H9 (cell line): ENCODE measurements around the gene MYH9. TPM values are rescaled to one million over a fixed set of nuclear protein-coding genes. Genes with fewer than 3 reads are reported as not detected.

Experiments
- DNase-seq: peaks from one replicate; pipeline ENCODE4 v3.0.0-alpha.2; 2017
- H2AFZ ChIP-seq: one replicate; pipeline ENCODE4 v1.6.1; 2013; ENCODE audit warnings: mild to moderate bottlenecking, low read length, control low read depth, moderate library complexity
- H2AK5ac ChIP-seq: 2 replicates; pipeline ENCODE4 v1.6.1; 2013; ENCODE audit warnings: low read length, control low read depth, mixed read lengths; ENCODE audit not compliant: insufficient read length
- H2BK120ac ChIP-seq: one replicate; pipeline ENCODE4 v1.6.1; 2013; ENCODE audit warnings: low read depth, mild to moderate bottlenecking, low read length, control low read depth, inconsistent platforms; ENCODE audit not compliant: poor library complexity, severe bottlenecking
- H2BK12ac ChIP-seq: 2 replicates; pipeline ENCODE4 v1.6.1; 2013; ENCODE audit warnings: low read length, control low read depth, mixed read lengths, low read depth; ENCODE audit not compliant: insufficient read length
- H2BK15ac ChIP-seq: 2 replicates; pipeline ENCODE4 v1.6.1; 2013; ENCODE audit warnings: low read depth, low read length, control low read depth
- H2BK20ac ChIP-seq: one replicate; pipeline ENCODE4 v1.6.1; 2013; ENCODE audit warnings: low read depth, mild to moderate bottlenecking, low read length, control low read depth, inconsistent platforms; ENCODE audit not compliant: poor library complexity, severe bottlenecking
- H2BK5ac ChIP-seq: 2 replicates; pipeline ENCODE4 v1.6.1; 2013; ENCODE audit warnings: low read length, control low read depth, mixed read lengths; ENCODE audit not compliant: insufficient read length
- H3K14ac ChIP-seq: 2 replicates; pipeline ENCODE4 v1.6.1; 2013; ENCODE audit warnings: low read length, control low read depth; ENCODE audit not compliant: insufficient read depth
- H3K18ac ChIP-seq: 2 replicates; pipeline ENCODE4 v1.6.1; 2013; ENCODE audit warnings: low read depth, mild to moderate bottlenecking, mixed read lengths, low read length, control low read depth; ENCODE audit not compliant: insufficient read length
- H3K23ac ChIP-seq: 2 replicates; pipeline ENCODE4 v1.6.1; 2013; ENCODE audit warnings: low read length, control low read depth, mixed read lengths, low read depth; ENCODE audit not compliant: insufficient read length
- H3K23me2 ChIP-seq: 2 replicates; pipeline ENCODE4 v1.6.1; 2013; ENCODE audit warnings: low read depth, mild to moderate bottlenecking, mixed read lengths, low read length, control low read depth; ENCODE audit not compliant: insufficient read length, poor library complexity, severe bottlenecking
- H3K27ac ChIP-seq: 2 replicates; pipeline ENCODE4 v1.5.1; 2013; ENCODE audit warnings: low read length, control low read depth, mixed read lengths, low read depth; ENCODE audit not compliant: insufficient read length
- H3K27me3 ChIP-seq: 2 replicates; pipeline ENCODE4 v1.6.1; 2013; ENCODE audit warnings: low read length, control low read depth, inconsistent platforms; ENCODE audit not compliant: insufficient read depth
- H3K4ac ChIP-seq: 2 replicates; pipeline ENCODE4 v1.6.1; 2013; ENCODE audit warnings: low read depth, mild to moderate bottlenecking, control low read depth, inconsistent platforms, low read length, moderate library complexity
- H3K4me1 ChIP-seq: 2 replicates; pipeline ENCODE4 v1.6.1; 2013; ENCODE audit warnings: low read length, control low read depth, inconsistent platforms; ENCODE audit not compliant: insufficient read depth
- H3K4me2 ChIP-seq: 2 replicates; pipeline ENCODE4 v1.6.1; 2013; ENCODE audit warnings: low read length, control low read depth, mixed read lengths; ENCODE audit not compliant: insufficient read length, insufficient read depth
- H3K56ac ChIP-seq: 2 replicates; pipeline ENCODE4 v1.6.1; 2013; ENCODE audit warnings: low read depth, mild to moderate bottlenecking, mixed read lengths, low read length, control low read depth; ENCODE audit not compliant: insufficient read length
- H3K79me1 ChIP-seq: 2 replicates; pipeline ENCODE4 v1.6.1; 2013; ENCODE audit warnings: low read depth, mild to moderate bottlenecking, moderate library complexity, low read length, control low read depth, inconsistent platforms; ENCODE audit not compliant: insufficient read depth, poor library complexity, severe bottlenecking
- H3K79me2 ChIP-seq: 2 replicates; pipeline ENCODE4 v1.6.1; 2013; ENCODE audit warnings: low read length, control low read depth, inconsistent platforms; ENCODE audit not compliant: insufficient read depth
- H3K9ac ChIP-seq: 2 replicates; pipeline ENCODE4 v1.6.1; 2013; ENCODE audit warnings: low read length, control low read depth, mixed read lengths; ENCODE audit not compliant: insufficient read length; ENCODE audit errors: extremely low read depth
- H3K9me3 ChIP-seq: one replicate; pipeline ENCODE4 v1.6.1; 2013; ENCODE audit warnings: low read depth, low read length, inconsistent platforms; ENCODE audit not compliant: control insufficient read depth
- H3T11ph ChIP-seq: one replicate; pipeline ENCODE4 v1.6.1; 2013; ENCODE audit warnings: mild to moderate bottlenecking, low read length, control low read depth, inconsistent platforms
- H4K20me1 ChIP-seq: one replicate; pipeline ENCODE4 v1.6.1; 2013; ENCODE audit not compliant: control insufficient read depth, insufficient read length, insufficient read depth
- H4K5ac ChIP-seq: 2 replicates; pipeline ENCODE4 v1.6.1; 2013; ENCODE audit warnings: low read depth, mild to moderate bottlenecking, mixed read lengths, low read length, control low read depth; ENCODE audit not compliant: insufficient read length
- H4K8ac ChIP-seq: replicated peaks from 2 replicates; pipeline ENCODE4 v1.6.1; 2013; ENCODE audit warnings: low read length, control low read depth, mixed read lengths, low read depth; ENCODE audit not compliant: insufficient read length
- H4K91ac ChIP-seq: 2 replicates; pipeline ENCODE4 v1.6.1; 2013; ENCODE audit warnings: low read depth, mild to moderate bottlenecking, moderate library complexity, mixed read lengths, low read length, control low read depth; ENCODE audit not compliant: insufficient read length
- H3K27ac Mint-ChIP-seq, 3 experiments: 2 replicates in 2 of 3; 3 replicates in 1 of 3; pipeline ENCODE4 v1.8.0; 2020 to 2021; ENCODE audit warnings: mixed read lengths in 3 of 3, mild to moderate bottlenecking in 1 of 3, moderate library complexity in 1 of 3
- H3K27me3 Mint-ChIP-seq: 2 replicates; pipeline ENCODE4 v1.8.0; 2021; ENCODE audit warnings: low read depth, mild to moderate bottlenecking, moderate library complexity, mixed read lengths
- H3K36me3 Mint-ChIP-seq, 3 experiments: 2 replicates in 2 of 3; 3 replicates in 1 of 3; pipeline ENCODE4 v1.8.0; 2020 to 2021; ENCODE audit warnings: low read depth in 3 of 3, mixed read lengths in 3 of 3; ENCODE audit not compliant: insufficient read depth in 1 of 3
- H3K4me1 Mint-ChIP-seq, 2 experiments: 2 replicates each; pipeline ENCODE4 v1.8.0; 2020; ENCODE audit warnings: mixed read lengths in 2 of 2
- H3K4me3 Mint-ChIP-seq, 2 experiments: 2 replicates in 1 of 2; 3 replicates in 1 of 2; pipeline ENCODE4 v1.8.0; 2020 to 2021; ENCODE audit warnings: mild to moderate bottlenecking in 2 of 2, mixed read lengths in 2 of 2, moderate library complexity in 1 of 2
- H3K9me3 Mint-ChIP-seq, 2 experiments: 2 replicates in 1 of 2; 3 replicates in 1 of 2; pipeline ENCODE4 v1.8.0; 2020; ENCODE audit warnings: mild to moderate bottlenecking in 2 of 2, mixed read lengths in 2 of 2, moderate library complexity in 1 of 2
- WGBS: extraction: QIAGEN DNeasy Blood & Tissue Kit; methylation state at CpG from one replicate; pipeline ENCODE4 v1.1.7; 2013; ENCODE audit warnings: missing lambda C conversion rate, low lambda C conversion rate, mixed read lengths; ENCODE audit not compliant: insufficient read length; ENCODE audit errors: extremely low coverage; 5-methylcytosine and 5-hydroxymethylcytosine counted together
- total RNA-seq: library from RNA; stranded (reverse); gene quantifications from 2 replicates; pipeline ENCODE4 v1.2.1, GENCODE V29; 2021
- TF ChIP-seq, protein P1 (sequence below): fragments of 200-600 bp; sonication (generic); conservative IDR thresholded peaks from 3 replicates; pipeline ENCODE4 v1.8.0; 2021; ENCODE audit warnings: antibody characterized with exemption, mild to moderate bottlenecking

Gene MYH9
- total RNA-seq, 1 experiment from 2014 or later: 266 TPM

- no peaks in the 10 kb centered on the region for H3K27me3 Mint-ChIP-seq
- H3K9me3 ChIP-seq: no peaks in the 10 kb centered on the region
- peaks cover 82 to 84% of the 10 kb centered on the region in 2 experiments for H3K4me1 Mint-ChIP-seq
- H3K4me3 Mint-ChIP-seq: peak overlapping the region in 1 of 2 experiments; percentile 63; a peak in 4 of 5 replicates
- H3K56ac ChIP-seq: no peak overlapping the region
- no peak overlapping the region for H4K8ac ChIP-seq
- no peak overlapping the region for H3K4me2 ChIP-seq
- peak overlapping the region; percentile 99 for H3K27ac ChIP-seq
- no peak overlapping the region for H3K23ac ChIP-seq
- peak overlapping the region; percentile 97 to 100 (median 99) for H3K27ac Mint-ChIP-seq
- H2BK120ac ChIP-seq: peak overlapping the region; percentile 94
- peak overlapping the region; percentile 88 for H3K14ac ChIP-seq
- WGBS: no CpG with 5 or more reads among the region's 11 CpGs
- peaks cover 5% of the 10 kb centered on the region for H4K20me1 ChIP-seq
- H2AK5ac ChIP-seq: peak overlapping the region; percentile 15
- peak overlapping the region; percentile 69 for H4K5ac ChIP-seq
- H3K18ac ChIP-seq: peak overlapping the region; percentile 100
- peak overlapping the region; percentile 76 for H2BK5ac ChIP-seq
- H3K9me3 Mint-ChIP-seq: no peaks in the 10 kb centered on the region
- no peak overlapping the region for H2AFZ ChIP-seq
- H3K79me1 ChIP-seq: no peaks in the 10 kb centered on the region
- peak; percentile 91 for DNase-seq
- peak overlapping the region; percentile 93 for H4K91ac ChIP-seq
- peak overlapping the region; percentile 23 for H3T11ph ChIP-seq
- peaks cover 51 to 87% (median 69%) of the 10 kb centered on the region in 3 experiments for H3K36me3 Mint-ChIP-seq
- H3K27me3 ChIP-seq: no peaks in the 10 kb centered on the region
- H3K9ac ChIP-seq: no peak overlapping the region
- H3K4ac ChIP-seq: peak overlapping the region; percentile 46
- peaks cover 3% of the 10 kb centered on the region for H3K23me2 ChIP-seq
- H3K79me2 ChIP-seq: peaks cover 6% of the 10 kb centered on the region; the same call in 1 of the 2 replicates
- H2BK20ac ChIP-seq: no peak overlapping the region
- H2BK15ac ChIP-seq: no peak overlapping the region
- TF ChIP-seq, protein P1, sequence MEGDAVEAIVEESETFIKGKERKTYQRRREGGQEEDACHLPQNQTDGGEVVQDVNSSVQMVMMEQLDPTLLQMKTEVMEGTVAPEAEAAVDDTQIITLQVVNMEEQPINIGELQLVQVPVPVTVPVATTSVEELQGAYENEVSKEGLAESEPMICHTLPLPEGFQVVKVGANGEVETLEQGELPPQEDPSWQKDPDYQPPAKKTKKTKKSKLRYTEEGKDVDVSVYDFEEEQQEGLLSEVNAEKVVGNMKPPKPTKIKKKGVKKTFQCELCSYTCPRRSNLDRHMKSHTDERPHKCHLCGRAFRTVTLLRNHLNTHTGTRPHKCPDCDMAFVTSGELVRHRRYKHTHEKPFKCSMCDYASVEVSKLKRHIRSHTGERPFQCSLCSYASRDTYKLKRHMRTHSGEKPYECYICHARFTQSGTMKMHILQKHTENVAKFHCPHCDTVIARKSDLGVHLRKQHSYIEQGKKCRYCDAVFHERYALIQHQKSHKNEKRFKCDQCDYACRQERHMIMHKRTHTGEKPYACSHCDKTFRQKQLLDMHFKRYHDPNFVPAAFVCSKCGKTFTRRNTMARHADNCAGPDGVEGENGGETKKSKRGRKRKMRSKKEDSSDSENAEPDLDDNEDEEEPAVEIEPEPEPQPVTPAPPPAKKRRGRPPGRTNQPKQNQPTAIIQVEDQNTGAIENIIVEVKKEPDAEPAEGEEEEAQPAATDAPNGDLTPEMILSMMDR: no peak
- H3K4me1 ChIP-seq: peaks cover 12% of the 10 kb centered on the region; the same call in 1 of the 2 replicates
- peak overlapping the region; percentile 4 for H2BK12ac ChIP-seq
These were observed 56.4 kb downstream of the MYH9 start for GRCh38 chr22:36331306-36331911.
